HG03045 (cell line): Measurements from ENCODE around the gene CA9.

Source experiments
- ATAC-seq: cut with Tn5 transposase; IDR thresholded peaks from one replicate; pipeline ENCODE4 v1.9.1; 2021; ENCODE audit warnings: mild to moderate bottlenecking, moderate library complexity; ENCODE audit not compliant: unreplicated experiment

The CA9 gene

DNA sequence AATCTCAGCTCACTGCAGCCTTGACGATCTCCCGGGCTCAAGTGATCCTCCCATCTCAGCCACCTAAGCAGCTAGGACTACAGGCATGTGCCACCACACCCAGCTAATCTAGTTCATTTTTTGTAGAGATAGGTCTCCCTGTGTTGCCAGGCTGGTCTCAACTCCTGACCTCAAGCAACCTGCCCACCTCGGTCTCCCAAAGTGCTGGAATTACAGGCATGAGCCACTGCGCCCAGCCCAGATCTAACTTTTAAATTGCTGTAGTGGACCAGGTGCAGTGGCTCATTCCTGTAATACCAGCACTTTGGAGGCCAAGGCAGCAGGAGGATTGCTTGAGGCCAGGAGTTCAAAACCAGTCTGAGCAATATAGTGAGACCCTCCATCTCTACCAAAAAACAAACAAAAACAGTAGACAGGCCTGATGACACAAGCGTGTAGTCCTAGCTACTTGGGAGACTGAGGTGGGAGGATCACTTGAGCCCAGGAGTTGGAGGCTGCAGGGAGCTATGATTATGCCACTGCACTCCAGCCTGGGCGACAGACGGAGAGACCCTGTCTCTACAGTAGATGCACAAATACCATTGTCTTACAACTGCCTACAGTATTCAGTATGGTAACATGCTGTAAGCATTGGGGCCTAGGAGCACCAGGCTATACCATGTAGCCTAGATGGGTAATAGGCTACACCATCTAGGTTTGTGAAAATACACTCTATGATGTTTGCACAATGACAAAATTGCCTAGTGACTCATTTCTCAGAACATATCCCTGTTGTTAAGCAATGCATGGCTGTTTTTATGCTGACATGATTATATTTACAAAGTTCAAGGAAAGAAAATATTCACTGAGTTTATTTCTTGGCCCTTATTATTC is 21.5 kb upstream of the CA9 start:
- no peak for ATAC-seq

DNA sequence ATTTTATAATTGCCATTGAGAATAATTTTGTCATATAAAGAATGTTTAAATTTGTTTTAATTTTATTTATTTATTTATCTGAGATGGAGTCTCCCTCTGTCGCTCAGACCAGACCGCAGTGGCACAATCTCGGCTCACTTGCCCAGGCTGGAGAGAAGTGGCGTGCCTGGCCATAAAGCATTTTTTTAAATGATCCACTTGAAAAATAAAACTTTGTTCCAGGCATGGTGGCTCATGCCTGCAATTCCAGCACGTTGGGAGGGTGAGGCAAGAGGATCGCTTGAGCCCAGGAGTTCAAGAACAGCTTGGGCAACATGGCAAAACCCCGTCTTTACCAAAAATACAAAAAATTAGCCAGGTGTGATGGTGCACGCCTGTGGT is 20.9 kb upstream of the CA9 start:
- no peak for ATAC-seq

DNA sequence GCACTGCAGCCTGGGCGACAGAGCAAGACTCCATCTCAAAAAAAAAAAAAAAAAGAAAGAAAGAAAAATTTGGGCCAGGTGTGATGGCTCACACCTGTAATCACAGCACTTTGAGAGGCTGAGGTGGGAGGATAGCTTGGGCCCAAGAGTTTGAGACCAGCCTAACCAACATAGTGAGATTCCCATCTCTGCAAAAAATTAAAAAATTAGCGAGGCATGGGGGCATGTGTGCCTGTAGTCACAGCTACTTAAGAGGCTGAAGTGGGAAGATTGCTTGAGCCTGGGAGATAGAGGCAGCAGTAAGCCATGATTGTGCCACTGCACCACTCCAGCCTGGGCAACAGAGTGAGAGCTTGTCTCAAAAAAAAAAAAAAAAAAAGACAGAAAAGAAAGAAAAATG is 20.1 kb upstream of the CA9 start:
- no peak for ATAC-seq

DNA sequence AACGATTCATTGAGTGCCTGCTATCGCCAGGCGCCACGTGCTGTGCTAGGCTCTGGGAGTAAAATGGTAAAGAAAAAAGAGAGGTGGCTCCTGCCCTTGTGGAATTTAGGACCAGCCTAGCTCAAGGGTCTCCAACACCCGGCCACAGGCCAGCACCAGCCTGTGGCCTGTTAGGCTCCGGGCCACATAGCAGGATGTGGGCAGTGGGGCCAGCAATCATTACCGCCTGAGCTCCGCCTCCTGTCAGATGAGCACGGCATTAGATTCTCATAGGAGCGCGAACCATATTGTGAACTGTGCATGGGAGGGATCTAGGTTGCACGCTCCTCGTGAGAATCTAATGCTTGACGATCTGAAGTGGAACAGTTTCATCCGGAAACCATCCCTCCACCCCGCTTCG is 17.4 kb upstream of the CA9 start:
- ATAC-seq = no peak

DNA sequence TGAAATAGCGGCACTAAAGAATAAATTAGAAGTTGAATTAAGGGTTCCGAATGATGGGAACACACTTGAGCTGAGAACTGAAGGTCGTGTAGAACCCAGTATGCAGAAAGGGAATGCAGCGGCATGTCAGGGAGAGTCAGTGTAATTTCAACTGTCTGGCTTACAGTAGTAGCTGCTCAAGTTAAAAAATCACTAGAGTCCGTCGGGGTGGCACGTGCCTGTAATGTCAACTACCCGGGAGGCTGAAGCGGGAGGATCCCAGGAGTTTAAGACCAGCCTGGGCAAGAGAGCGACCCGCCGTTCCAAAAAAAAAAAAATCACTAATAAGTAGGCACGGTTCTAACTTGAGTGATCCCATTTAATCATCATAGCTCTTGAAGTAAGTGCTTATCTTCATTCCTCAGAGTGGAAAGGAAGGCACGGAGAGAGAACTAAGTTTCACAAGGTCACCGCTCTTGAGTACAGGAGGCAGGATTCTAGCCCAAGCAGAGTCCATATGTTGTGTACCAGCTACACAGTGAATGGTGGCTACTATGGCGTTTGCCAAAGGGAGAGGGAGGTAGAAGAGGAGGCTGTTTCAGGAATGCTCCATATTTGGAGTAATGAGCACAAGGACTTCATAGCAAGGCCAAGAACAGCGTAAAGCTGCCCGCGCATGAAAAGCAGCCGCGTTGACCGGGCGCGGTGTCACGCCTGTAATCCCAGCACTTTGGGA is 16.7 kb upstream of the CA9 start:
- no peak for ATAC-seq

DNA sequence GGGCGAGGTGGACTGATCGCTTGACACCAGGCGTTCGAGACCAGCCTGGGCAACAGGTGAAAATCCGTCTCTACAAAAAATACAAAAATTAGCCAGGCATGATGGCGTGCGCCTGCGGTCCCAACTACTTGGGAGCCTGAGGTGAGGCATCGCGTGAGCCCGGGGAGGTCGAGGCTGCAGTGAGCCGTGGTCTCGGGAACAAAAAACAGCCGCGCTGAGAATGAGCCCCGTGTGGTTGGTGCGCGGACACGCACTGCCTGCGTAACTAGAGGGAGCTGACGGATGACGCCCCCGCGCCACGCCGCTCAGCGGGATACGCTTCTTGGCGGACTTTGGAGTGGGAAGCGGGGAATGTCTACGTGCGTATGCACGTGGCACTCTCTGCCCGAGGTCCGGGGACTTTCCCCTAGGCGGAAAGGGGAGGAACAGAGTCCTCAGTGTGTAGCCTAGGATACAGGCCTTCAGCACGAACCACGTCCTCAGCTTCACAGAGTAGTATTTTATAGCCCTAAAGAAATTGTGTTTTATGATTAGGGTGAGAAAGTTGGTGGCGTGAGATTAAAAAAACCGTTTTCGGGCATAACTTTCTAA is 16.1 kb upstream of the CA9 start, which contains the start of gene RMRP:
RMRP (minus strand) TSS at position 474 of the 591 bp plus-strand sequence.
- ATAC-seq = peak; percentile 85

DNA sequence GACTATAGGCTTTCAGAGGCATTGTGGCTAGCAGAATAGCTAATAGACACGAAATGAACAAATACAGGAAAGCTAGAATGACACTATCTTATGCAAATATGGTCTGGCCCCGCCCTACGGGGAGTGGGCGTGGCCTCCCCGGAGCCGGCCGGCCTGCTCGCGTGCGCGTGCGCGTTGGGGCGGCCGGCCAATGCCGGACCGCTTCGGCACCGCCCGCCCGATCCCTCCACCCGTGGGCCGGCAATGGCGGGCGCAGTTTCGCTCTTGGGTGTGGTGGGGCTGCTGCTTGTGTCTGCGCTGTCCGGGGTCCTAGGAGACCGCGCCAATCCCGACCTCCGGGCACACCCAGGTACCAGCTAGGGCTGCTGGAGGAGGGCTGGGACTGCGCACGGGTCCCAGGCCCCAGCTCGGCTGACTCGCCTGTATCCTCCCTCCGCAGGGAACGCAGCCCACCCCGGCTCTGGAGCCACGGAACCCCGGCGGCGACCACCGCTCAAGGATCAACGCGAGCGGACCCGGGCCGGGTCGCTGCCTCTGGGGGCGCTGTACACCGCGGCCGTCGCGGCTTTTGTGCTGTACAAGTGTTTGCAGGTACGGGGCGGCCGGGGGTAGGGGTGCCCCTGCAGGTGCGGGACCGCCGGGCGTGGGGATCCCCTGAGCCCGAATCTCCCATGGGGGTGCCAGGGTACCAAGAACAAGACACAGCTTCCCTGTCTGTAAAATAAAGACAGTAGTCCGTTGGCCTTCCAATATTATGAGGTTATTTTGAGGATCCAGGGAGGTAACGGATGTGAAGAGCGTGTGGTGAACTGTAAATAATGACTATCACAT is 15.4 kb upstream of the CA9 start, which contains the start of gene CCDC107:
CCDC107 (plus strand) TSS at position 156 of the 831 bp plus-strand sequence; CDS start at position 244, 88 bp downstream.
- ATAC-seq = peak; percentile 71

DNA sequence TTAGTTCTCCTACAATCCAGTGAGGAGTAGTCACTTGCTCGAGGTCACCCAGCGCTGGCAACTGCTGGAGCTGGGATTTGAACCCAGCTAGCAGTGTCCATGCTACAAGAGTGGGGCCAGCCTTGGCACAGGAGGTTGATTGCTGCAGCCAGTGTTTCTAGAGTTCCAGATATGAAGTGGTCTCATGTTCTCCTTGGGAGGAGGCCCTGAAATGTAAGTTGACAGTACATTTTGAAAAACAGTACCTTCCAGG is 14.8 kb upstream of the CA9 start:
- no peak for ATAC-seq

DNA sequence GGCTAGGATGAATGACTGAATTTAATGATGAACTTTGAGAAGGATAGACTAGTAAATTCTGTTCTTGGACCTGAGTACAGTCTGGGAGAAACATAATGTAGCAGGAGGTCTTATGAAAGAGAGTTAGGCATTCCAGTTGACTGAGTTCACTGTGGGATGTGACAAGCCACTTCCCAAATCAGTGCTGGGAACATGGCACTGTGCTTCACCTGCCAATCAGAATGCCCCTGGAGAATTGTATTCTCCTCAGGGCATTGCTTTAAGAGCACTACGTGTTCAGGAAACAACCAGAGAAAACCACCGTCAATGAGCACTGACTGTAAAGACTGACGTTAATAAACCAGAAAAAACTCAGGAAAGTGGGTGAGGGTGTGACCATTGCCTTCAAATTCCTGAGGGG is 14.4 kb upstream of the CA9 start:
- ATAC-seq = no peak

DNA sequence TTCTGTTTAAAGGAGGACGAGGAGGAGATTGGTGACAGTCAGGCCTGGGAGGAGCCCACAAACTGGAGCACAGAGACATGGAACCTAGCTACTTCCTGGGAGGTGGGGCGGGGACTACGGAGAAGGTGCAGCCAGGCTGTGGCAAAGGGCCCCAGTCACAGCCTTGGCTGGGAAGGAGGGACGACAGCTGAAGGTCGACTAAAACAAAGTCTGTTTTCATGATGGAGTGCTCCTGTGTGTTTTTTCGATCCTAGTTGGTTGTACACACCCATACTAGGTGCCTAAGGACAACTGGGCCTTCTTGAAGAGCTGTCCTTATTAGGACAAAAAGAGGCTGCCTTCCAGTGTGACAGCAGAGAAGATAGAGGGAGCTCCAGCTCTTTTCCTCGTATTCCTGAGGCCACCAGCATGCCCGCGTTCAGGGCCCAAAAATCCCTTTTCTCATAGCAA is 12.7 kb upstream of the CA9 start:
- ATAC-seq = no peak

DNA sequence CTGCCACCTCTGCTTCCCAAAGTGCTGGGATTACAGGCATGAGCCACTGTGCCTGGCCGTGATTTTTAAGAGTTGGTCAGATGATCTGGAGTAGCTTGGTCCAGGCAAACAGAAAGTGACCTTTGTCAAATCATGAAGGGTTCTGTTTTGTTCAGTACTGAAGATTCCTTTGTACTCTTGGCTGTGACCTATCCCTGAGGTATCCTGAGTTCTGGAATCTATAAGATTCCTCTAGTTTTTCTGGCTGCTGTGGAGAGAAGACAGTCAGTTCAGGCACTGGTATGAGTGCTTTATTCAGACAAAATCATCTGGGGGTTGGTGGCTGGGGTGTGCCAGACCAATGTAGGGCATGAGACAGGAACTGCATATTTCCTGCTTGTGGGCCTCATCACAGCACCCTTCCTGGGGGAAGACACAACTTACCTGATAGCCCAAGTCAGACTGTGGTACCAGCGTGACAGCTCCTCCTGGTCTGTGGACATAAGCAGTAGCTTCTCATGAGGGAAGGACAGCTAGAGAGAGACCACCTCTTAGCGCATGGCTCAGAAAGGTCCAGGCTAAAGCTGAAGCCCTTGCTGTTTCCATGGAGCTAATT is 11.9 kb upstream of the CA9 start:
- ATAC-seq = no peak

DNA sequence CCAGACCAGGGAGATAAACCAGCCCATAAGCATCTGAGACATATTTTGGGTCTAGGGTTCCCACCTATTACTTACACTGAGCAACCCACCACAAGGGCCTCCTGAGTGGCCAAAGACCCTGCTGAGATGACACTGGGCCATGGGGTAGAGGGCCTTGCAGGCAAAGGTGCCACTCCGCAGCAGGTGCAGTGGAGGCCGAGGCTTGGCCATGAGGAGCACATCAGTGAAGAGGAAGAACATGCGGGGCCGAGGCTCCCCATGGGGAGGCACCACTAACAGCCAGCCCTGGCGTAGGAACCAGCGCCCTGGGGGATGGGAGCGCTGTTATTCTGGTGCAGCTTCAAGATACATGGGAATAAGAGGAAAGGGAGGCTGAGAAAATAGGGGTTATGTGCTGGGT is 11.3 kb upstream of the CA9 start:
- no peak for ATAC-seq

DNA sequence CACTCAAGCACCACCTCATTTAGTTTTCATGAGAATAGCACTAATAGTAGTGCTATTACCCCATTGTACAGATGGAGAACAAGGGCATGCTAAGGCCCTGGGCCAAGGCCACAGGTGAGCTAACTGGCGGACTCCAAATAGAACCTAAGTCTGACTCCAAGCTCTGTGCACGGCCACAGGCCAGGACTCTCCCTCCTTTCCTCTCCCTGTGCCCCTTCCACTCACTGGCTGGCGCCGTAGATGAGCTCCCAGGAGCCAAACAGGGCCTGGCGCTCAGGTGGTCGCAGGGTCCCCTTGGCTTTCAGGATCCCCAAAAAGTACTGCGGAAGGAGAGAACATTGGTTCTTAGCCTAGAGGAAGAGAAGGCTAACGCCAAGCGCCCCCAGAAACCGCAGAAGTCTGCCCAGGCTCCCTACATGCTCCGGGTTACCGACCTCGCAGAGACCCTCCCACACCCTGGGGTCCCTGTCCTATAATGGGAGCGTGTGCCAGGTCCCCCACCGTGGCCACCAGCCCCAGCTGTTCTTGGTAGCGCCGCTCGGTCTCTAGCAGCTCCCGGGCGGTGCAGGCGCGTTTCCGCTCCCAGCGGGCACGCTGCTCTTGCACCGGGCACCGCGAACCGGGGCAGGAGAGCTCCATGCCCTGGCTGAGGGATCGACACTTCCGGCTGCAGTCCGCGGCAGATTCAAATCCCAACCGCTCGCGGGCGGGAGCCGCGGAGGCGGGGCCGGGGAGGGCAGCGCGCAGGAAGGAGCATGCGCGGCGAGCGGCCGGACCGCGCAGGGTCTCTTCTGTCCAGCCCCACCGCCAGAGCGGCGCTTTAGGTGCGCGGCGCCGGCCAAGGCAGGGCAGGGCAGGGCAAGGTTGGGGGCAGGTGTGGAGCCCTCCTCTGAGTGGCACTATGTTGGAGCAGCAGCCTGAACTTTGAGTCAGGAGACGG is 8.9 kb upstream of the CA9 start, which contains the start of gene ARHGEF39:
ARHGEF39 (minus strand) TSS at position 665 of the 940 bp plus-strand sequence; CDS start at position 639, 26 bp downstream.
- peak; percentile 76 for ATAC-seq

DNA sequence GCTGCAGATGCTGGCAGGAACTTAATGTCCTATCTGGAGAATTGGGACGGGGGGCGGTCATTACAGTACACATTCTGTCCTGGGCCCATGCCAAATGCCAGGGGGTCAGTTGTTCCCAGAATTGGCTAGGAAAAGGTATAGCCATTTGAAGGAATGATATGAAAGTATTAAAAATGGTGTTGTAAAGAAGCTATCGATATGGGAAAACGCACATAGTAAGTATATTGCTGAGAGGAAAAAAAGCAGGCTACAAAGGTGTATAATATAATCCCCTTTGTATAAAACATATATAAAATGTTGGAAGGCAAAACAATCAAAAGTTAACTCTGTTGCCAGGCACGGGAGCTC is 8.3 kb upstream of the CA9 start:
- ATAC-seq = no peak

DNA sequence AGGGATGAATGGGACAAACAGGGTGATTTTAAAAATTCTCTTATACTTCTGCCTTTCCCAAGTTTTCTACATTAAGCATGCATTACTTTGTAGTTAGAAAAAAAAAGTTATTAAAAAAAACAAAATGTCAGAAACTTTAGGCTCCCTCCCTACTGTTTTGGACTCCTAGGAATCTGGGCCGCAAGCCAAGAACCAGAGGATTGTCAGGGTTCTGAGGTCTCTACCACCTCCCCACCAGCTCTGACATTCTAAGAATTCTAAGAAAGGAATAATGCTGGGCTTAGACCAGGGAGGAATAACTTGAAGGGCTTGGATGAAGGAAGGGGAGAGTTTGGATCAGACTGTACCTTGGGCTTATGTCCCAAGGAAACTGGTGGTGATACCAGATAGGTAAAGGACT is 7.7 kb upstream of the CA9 start:
- no peak for ATAC-seq

DNA sequence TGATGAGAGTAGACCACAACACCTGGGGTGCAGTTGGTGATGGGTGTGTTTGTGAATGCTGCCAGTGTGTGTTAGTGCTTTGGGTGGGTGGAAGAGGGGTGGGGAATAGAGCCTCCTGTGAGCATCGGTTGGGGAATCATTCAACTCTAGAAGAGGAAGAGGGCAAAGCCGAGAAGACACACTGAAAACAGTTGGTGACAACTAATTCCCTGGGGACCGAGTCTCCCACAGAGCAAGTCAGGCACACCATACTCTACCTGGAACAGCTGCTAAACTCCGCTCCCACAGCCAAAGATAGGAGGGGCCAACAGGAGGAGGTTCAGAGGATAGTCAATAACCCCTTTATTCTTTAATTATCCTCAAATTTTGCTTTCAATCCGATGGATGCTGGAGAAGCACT is 7.2 kb upstream of the CA9 start:
- no peak for ATAC-seq

DNA sequence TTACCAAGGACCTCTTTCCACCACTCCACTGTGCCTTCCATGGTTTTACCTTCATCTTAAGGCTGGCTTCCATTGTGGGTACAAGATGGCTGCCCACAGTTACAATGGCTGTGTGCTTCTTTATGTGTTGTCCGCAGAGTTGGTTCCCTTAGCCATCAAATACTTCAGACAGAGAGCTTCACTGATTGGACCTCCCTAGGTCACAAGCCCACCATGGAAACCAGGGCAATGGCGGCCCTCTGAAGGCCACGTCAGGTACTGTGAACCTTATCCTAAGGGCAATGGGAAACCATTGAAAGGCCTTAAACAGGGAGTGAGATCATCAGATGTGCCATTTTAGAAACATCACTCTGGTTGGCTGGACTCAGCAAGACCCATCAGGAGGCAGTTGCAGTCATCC is 5.8 kb upstream of the CA9 start:
- ATAC-seq = no peak

DNA sequence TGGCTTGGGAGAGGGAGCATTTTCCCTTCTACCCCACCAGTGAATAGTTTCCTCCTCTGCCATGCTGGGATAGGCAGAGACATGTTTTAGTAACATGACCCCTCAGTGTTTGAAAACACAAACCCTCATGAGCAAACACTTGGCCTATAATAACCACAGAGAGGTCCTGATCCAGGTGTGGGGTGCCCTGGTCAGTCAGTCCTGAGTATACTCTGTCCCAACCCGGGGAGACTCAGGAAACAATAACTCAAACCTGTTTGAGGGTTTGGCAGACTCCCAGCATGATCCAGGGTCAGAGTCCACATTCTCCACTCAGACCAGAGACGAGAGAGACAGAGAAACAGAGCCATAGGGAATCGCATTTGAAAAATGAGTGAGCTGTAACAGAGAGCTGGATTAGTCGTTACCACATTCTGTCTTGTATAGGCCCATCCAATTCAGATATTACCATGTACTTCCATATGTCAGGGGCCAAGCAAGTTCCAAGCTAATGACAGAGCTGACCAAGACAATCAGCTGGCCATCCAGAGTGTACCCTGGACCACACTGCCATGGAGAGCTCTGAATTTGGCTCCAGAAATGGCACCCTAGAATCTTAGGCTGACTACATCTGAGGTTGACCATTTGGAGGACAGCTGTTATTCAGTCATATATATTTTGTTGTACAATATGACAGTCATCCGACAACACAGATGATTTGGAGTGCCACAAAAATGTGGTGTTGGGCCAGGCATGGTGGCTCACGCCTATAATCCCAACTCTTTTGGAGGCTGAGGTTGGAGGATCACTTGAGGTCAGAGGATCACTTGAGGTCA is 4.2 kb upstream of the CA9 start:
- ATAC-seq = no peak

DNA sequence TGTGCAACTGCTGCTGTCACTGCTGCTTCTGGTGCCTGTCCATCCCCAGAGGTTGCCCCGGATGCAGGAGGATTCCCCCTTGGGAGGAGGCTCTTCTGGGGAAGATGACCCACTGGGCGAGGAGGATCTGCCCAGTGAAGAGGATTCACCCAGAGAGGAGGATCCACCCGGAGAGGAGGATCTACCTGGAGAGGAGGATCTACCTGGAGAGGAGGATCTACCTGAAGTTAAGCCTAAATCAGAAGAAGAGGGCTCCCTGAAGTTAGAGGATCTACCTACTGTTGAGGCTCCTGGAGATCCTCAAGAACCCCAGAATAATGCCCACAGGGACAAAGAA is 265 bp downstream of the CA9 start:
- ATAC-seq = no peak
